GM19238 (cell line): ENCODE results near the gene NRF1.

ENCODE experiments used
- DNase-seq: peaks from one replicate; pipeline ENCODE4 v3.0.0; 2011; ENCODE audit warnings: low spot score; ENCODE audit not compliant: insufficient read length

NRF1 gene

DNA sequence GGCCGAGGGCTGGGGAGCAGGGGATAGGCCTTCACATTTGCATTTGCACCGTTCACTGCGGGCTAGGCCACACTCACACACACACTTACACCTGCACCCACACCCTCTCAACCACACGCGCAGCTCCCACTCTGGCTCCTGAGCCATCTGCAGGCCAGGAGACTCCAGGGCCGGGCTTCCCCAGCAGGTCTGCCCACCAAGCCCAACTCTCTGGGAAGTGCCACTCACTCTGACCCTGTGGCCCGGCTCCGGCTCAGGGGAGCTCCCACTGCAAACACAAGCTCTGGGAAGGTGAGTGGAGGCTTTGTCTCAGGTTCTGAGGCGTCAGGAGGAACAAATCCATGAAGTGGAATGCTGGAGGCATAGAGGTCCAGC is 157.9 kb downstream of the NRF1 start:
- DNase-seq, result no peak

DNA sequence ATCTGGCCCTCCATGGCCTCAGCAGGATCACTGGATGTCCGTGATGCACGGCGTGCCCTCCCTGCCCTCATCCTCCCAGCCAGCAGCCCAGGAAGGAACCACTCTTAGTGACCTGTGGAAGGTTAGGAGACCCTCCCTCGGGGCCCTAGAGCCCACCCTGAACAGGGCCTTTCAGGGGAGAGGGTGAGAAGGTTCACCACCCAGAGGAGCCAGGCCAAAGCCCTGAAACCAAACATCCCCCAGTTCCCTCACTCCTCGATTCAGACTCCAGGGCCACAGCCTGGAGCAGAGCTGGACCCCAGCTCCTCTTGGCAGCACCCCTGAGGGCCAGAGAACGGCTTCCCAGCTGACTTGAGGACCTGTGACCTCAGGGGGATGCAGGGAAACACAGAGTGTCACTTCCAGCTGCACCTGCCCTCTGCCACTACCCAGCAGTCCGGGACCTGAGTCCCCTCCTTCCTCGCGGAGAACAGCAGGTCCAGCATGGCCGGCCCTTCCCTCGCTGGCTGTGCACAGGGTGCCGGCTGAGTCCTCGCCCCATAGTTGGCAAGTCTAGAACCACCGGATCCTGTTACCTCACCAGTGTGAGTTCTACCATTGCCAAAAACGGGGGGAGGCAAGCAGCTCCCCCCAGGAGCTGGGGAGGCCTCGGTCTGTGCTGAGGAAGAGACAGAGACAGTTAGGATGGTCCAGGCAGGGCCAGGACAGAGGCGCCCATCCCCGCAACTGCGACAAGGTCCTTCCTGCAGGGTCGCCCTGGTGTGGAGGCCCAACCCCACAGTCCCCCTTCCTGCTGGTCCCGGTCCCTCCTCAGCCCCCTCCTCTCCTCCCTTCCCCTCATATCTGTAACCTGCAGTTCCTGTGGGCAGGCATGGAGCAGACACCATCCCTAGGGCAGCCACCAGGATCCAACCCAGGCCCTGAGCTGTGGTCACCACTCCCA is 158.6 kb downstream of the NRF1 start:
- no peak for DNase-seq

DNA sequence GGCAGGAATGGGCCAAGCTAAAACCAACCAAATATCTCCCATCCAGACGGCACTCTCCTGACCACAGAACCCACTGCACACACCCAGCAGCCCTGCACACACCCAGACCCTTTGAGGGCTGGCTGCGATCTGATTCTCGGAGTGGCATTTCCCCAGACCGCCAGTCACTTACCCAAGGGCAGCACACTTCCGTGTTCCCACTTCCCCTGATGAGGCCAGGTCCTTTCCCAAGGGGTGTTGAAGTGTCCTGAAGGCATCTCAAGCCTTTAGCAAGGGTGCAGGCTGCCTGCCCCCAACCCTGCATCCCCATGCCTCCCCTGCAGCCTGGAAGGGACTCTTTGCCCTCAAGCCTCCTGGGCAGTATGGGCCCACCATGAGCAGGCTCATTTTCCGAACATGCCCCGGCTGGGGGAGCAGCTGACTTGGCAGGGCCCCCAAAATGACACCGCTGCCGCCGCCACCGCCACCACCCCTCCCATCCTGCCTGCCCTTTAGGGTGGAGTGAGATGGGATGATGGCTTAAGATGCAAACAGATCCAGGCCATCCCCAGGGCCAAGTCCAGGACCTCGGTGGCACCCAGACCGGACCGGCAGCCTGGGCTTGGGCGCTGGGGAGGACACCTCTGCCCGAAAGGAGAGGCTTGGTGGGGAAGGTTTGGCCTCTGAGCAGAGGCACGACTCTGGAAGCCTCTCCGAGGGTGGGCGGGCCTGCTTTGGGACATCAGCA is 159.8 kb downstream of the NRF1 start:
- no peak for DNase-seq

DNA sequence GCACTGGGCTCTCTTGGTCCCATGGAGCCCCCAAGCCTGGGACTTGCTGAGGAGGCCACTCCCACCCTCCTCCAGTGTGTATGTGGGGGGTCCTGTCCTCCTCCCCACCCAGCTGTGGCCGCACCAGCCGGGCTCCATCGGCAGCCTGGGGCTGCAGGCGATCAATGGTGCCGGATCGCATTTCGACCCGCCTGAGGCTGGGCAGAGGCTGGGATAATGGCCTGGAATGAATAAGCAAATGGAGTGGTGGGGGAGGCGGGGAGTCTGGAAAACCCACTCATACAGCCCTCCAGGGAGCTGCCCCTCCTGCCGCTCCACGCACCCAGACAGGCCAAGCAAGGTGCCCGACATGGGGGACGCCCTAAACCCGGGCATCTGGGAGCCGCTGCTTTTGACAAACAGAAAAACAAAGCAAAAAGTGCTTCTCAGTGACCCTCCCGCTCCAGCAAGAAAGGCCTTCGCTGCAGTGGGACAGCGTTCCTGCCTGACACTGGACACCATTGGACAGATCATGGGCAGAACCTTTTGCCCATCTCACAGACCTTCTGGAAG is 160.5 kb downstream of the NRF1 start:
- no peak for DNase-seq

DNA sequence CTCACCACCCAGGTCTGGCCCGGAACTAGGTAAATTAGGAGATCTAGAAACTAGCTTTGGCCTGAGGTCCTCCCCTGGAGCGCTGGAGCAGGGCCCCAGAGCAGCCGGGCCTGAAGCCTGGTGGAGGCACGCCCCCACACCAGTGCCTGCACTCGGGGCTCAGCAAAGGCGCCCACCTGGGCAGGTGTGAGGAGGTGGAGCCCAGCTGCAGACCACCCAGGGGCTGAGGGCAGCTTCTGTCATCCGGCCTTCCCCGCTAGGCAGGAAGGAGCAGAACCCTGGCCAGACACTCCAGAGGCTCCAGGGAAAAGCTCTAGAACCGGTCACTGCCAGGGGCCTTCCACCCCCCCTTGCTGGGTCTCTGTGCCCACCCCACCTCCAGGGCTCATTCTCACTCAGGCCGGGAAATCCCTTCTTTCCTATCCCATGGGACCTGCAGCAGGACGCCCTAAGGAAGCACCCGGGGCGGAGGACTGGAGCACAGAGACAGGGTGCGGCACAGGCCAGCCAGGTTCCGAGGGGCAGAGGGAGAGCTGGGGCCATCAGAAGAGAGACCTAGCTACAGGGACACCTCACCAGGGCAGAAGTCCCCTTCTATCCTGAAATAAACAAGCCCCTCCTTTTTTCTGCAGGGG is 161.2 kb downstream of the NRF1 start:
- DNase-seq, result no peak

DNA sequence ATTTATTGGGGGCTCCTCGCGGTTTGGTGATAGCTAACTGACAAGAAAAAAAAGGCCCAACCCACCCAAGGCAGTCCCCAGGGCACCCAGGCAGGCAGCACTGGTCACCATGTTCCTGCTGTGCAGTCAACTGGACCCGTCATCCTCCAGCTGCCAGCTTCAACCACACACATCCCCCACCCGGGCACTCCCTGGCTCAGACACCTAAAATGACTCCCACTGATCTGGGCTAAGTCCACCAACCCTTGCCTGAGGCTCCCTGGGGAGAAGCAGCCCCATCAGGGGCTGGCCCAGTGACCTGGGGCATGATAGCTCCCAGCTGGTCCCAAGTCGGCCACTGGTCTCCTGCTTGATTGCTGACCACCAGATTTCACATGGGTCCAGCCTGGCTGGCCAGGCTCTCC is 161.8 kb downstream of the NRF1 start:
- DNase-seq, result no peak

DNA sequence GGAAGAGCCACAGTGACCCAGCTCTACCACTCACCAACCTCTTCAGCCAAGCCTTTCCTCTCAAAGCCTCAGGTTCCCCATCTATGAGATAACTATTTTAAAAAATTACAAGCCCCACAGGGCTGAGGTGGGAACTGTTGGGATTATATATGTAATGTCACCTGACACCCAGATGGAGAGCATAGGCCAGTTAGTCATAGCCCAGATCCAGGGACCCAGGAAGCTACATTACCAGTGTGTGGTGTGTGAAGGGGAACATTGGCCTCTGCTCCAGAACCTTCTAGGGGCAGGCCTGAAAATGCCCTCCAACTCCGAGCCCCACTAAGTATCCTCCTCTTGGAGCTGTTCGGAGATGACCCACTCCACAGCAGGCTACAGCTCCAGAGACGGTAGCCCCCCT is 162.4 kb downstream of the NRF1 start:
- DNase-seq, result no peak

DNA sequence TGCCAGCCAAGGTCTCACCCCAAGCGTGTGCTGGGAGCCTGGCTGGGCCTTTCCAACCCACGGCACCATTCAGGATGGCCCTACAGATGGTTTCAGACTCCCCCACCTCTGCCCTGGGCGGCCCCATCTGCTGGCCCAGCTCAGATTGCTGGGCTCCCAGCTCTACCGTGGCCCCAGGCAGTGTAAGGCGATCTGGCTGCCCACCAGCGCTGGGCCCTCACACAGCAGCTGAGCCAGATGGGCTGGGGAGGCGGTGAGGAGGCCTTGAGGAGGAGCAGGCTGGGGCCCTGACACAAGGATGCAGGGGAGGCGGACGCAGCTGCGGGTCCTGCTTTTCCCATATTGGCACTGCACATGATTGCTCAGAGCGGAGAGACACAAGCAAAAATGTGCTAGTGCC is 162.8 kb downstream of the NRF1 start:
- no peak for DNase-seq

DNA sequence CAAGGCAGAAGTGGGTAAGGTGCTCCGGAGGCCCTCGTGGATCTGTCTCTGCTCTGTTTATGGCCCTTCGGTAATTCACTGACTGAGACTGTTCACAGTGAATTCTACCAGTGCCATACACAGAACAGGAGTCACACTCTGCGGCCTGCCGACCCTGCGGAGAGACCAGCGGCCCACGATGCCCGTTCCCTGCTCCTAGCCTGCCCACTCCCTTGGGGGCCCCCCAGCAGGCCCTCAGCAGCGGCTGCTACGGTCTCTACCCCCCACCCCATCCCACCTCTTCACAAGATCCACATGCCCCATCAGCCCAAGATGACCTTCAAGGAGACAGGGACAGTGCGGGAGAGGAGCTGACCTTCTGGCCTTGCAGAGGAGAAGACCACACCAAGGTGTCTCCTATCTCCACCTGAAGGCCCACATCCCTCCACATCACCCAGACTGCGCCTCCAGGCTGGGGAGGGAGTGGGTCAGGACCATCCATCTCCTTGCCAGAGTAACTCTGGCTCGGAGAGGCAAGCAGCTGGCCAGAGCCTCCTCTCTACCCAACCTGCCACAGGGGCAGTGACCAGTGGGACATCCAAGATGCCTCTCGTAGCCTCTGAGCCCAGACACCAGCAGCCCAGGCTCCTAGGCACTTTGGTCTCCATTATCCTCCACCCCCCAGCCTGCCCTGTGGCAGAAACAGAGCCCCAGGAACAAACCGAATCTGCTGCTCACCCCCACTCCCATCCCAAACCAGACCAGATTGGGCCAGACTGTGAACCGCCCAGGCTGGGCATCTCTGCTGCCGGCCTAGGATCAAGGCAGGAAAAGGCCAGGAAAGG is 163.6 kb downstream of the NRF1 start:
- DNase-seq, result no peak

DNA sequence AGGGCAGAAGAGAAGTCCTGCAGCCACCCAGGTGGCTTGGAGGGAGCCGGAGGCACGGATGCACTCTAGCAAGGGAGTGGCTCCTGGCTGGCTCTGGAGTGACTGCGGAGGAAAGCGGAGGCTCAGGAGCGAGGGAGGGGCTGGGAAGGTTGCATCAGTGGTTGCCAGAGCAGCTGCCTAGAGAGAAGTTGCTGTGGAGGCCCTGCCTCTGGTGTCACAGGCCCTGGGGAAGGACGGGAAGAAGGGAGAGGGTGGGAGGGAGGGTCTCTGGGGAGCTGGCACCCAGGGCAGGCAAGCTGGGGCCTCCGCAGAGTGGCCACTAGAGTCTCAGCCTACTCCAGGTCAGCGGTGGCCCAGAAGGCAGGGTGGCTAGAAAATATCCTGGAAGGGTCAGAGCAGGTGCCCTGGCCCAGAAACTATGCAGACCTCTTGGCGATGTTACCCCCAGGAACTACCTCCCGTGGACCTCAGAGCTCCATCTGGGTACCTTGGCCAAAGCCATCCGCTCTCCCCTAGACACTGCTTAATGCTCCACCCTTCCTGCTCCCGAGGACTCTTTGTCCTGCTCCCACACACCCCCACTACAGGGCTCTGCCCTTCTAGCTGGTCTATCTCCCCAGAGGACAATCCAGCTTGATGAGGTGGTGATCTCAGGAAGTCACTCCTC is 164.3 kb downstream of the NRF1 start:
- DNase-seq, result no peak

DNA sequence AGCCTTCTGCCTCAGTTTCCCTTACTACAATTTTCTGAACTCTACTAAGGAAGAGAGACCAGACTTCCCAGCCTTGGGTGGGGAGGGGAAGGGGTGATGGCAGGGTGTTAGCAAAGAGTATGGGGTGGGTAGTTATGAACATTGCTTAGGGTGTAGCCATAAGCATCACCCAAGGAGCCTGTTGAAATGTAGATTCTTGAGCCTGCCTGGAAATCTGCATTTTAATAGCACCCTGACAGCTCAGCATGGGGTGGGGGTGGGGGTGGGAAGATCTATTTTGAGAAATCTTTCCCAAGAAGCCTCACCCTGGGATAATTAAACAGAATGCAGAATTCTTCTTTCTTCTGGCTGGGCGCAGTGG is 164.8 kb downstream of the NRF1 start:
- no peak for DNase-seq

DNA sequence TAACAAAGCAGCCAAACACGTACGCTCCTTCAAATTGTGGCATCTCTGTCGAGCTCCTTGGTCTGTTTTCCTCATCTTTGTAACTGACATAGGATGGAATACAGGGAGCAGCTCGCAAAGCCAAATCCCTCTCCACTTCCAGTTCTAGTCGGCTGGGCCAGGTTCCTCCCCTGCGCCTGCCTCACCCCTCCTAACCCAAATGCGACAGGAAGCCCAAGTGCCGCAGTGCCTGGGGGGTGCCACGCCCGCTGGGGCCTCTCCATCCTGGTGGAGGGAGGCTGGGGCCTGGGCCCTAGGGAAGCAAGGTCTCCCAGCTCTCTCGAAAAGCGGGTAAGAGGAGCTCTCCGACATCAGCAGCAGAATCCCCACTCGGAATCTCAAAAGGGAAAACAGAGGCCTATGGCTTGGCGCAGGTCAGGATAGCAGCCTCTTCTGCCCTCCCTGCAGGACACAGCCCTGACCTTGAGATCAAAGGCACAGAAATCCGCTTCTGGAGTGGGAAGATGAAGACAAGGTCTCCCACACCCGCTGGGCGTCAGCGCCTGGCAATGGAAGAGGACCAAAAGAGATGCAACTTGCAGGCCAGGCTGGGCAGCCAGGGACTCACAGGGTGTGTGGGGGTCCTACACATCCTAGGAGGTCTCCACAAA is 165.8 kb downstream of the NRF1 start:
- DNase-seq, result no peak

DNA sequence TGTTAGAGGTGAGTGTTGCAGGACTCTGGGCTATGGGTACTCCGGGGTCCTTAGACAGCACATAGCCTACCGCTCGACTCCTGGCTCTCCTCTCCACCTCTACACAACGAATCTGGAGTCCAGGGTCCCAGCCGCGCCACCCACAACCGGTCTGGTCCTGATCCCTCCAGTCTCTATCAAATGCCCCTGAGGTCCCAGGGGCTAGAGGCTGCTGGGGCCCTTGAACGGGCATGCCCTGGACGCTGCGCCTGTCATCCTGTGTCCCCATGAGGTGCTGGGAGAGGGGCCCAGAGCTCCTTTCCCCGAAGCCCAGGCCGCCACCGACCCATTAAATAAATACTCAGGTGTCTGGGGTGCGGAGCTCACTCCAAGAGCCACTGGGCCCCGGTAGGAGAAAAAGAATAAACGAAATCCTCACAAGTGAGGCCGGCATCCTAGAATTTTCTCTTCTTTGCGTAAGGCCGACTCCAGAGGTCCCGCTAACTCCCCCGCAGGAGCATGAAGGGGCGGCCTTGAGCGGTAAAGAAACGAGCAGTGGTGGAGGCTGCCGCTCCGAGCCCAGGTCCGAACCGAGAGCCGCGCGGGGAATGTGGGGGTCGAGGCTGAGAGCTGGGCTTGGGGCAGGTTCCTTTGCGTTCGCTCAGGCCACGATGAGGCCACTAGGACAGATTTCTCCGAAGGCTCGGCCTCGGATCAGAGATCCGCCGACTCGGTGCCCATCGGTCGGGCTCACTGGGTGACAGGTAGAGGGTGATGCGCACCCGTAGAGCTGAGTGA is 166.7 kb downstream of the NRF1 start:
- no peak for DNase-seq

DNA sequence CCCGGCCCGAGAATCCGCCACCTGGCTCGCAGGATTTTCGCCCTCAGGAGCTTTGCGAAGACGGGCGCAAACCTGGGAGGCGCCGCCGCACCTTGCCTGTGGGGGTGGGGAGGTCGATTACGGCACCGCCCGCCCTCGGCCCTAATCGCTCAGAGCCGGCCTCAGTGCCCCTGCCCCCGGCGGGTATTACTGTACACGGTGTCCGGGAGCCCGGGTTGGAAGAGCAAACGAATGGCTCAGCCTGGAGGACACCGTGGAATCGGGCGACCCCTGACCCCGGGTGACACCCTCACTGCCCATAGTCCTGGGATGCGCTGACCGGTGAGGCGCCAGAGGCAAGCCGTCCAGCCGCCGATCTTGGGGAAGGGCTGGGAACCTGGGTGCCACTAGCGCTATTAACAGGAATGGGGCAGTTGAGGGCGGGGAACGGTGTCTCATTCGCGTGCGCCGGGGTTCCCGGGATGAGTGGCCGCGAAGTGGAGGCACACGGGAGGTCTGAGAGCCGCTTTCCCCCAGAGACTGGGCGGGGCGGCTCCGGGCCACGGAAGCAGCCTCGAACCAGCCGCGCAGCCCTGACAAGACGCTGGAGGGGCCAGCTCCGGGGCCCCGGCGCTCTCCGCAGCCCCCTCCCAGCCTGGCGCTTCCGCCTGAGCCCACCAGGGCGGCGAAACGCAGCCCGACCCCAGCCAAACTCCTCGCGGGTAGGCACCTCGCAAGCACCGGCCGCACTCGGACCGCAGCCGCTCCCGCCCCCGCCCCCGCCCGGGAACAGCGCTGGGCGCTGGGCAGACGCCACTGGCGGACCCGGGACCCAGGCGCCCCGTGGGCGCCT is 167.5 kb downstream of the NRF1 start:
- no peak for DNase-seq

DNA sequence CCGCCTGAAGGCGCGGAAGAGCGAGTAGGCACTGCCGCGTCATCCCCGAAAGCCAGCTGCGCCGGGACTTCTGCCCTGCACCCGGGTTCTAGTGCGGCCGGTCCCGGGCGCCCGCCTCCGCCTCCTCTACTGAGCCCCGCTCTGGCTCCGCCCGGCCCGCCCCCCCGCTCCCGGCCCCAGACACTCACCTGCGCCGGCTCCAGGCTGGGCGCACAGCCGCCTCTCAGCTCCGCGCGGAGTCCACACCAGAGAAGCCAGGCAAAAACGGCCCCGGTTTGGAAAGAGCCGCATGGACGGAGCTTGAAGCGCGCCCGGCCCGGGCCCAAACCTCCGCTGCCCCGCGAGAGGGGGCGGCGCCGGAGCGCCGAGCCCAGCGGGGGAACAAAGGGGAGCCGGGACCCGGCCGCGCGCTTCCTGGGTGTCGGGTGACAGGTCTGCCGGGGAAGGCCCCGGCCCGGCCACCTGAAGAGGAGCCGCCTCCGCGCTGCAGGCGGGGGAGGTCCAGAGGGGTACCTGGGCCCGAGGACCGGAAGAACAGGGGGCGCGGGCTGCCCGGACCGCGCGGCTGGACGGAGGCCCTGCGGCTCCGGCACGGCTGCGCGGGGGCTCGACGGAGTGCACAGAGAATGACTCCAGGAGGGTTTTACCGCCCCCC is 168.2 kb downstream of the NRF1 start:
- DNase-seq, result peak; percentile 51

DNA sequence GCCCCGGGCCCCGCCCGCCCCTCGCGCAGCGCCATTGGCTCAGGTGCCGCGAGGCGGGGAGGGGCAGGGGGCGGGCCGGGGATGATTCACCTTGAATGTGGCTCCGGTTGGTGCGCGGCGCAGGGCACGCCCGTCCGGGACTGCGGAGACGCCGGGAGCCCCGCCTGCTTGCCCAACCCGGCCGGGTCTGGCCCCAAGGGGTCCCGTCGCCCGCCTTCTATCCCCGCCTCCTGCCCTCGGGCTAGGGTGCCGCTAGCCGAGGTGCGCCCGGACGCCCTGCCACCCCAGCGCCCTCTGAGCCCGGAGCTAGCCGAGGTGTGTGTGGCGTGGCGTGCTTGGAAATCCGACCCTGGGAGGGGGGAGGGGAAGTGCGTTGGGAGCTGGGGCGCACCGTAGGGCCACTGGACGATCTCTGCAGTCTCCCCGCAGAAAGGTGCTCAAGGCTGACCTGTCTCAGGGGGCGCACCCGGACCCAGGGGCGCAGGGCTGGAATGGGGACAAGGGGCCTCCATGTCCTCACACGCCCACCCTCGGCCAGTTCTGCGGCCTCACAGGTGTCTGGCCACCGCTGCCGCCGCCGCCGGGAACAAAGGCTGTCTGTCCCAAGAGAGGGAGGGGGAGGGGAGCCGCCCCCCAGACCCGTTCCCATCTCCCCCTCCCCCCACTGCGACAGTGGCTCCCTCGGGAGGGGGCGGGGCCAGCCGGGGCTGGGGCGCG is 168.9 kb downstream of the NRF1 start:
- DNase-seq, result peak; percentile 46
